Fibroblast of the conjunctiva (primary cell): ENCODE data around the gene SLC25A3.
"Not testable (repeated sequence)": the region's sequence is repeated elsewhere in the genome, so short reads cannot be mapped to it uniquely, and the experiment has no call there.

Experiments used
- DNase-seq: peaks from one replicate; pipeline ENCODE4 v3.0.0-alpha.2; 2010; ENCODE audit warnings: low read depth

Gene SLC25A3

DNA sequence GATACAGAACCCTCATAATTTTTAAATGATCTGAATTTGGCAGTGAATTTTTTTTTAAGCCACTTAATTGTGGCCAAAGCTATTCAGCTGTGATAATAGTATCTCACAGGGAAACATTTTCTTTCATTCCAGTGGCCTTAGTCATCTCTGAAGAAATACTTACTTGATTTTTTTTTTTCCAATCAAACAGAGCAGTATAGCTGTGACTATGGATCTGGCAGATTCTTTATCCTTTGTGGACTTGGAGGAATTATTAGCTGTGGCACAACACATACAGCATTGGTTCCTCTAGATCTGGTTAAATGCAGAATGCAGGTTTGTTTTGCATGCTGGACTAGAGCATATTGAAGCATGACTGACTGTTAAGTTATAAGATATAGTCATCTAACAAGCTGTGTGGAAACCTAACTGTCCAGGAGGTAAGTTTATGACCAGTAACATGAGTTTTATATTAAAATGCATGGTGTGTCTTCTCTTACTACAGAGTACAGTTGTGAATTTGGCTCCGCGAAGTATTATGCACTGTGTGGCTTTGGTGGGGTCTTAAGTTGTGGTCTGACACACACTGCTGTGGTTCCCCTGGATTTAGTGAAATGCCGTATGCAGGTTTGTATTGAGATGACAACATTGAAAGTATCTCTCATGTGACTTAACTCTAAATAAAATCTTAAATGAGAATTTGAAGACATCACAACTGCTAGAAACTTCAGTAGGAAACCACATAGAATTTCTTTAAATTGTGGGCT lies 1.9 kb downstream of the SLC25A3 start:
- DNase-seq = peak; percentile 22

DNA sequence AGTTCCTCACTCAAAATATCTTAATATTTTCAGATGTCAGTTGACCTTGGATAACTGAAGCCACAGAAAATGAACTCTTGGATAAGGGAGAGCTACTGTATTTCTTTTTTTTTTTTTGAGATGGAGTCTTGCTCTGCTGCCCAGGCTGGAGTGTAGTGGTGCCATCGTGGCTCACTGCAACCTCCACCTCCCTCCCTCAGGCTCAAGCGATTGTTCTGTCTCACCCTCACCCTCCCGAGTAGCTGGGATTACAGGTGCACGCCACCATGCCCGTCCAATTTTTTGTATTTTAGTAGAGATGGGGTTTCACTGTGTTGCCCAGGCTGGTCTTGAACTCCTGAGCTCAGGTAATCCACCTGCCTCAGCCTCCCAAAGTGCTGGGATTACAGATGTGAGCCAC lies 3.8 kb downstream of the SLC25A3 start:
- not testable (repeated sequence) for DNase-seq

DNA sequence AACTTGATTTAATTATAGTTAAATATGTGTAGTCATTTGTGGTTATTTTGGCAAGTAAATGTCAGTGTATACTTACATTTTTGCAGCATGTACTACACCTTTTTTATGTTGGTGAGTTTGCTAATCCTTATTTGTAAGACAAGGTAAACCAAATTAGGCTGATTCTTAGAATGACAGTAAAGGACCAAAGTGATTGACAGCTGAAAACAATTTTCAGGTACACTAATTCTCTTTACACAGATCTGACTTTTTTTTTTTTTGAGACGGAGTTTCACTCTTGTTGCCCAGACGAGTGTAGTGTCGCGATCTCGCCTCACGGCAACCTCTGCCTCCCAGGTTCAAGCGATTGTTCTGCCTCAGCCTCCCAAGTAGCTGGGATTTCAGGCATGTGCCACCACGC lies 8.4 kb downstream of the SLC25A3 start:
- no peak for DNase-seq

DNA sequence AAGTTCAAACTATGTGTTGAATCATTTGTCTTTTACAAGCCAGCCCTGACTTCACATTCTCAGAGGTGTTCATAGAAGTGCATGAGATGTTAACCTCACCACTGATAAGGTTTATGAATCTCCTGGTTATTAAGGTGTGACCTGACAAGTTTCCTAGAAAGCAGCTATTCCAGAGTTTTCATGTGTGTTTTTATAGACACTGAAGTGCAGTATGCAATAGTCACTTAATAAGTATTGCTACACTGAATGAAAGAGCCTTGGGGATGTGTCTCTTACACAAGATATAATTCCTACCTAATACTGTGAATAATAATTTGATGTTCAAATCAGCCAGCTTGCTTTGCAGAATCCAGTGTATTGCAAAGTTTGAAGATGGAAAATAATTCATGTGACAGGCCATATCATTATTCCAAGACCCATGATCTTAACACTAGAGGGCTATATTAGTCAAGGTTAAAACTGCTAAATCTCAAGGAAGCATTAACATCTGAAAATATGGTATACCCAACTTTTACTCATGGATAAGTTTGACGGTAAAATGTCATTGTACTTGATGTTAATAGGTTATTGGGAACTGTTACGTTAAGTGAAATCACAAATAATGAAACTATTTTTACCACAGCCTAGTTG lies 13.0 kb downstream of the SLC25A3 start:
- no peak for DNase-seq

DNA sequence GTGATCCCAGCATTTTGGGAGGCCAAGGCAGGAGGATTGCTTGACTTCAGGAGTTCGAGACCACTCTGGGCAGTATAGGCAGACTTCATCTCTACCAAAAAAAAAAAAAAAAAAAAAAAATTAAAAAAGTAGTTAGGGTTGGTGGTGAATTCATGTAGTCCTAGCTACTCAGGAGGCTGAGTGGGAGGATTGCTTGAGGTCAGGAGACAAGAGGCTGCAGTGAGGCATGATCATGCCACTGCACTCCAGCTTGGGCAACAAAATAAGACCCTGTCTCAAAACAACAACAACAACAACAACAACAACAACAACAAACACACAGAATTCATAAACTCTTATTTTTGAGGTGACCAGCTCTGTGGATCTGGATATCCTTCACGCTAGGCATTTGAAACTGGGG lies 17.1 kb downstream of the SLC25A3 start:
- DNase-seq = no peak

DNA sequence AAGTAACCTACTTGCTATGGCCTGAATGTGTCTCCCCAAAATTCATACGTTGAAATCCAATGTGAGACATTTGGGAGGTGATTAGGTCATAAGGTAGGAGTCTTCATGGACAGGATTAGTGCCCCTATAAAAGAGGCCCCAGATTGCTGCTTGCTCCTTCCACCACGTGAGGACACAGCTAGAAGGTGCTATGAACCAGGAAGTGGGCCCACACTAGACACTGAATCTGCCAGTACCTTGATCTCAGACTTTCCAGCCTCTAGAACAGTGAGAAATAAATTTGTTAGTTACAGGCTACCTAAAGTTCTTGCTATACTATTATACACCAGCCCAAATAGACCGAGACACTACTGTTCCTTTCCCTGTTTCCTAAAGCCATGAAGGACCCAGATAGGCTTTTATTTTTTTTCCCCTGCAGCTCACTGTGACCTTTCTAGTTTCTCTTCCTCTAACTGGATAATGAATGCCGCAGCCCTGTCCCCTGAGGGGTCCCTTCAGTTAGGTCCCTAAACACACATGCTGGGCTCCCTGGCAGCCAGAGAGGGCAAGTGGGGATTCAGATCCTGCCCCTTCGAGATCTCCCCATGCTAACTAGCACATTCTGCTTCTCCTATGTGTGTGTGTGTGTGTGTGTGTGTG lies 19.3 kb downstream of the SLC25A3 start:
- DNase-seq = no peak

DNA sequence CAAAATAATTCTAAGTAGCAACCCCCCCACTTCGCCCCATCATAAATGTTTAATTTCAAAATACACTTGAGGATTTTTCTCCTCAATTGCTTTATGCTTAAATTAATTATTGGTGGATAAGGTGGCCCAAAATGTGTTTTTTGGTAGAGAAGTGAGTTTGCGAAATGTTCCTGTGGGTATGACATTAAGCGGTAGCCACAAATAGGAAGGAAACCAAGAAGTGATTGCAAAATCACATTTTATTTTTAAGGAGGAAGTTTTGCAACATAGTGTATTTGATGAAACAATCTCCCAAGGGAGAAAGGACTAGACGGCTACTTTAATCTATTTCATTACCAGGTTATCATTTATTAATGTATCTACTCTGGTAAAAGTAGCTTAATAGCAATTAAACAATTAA lies 25.5 kb downstream of the SLC25A3 start:
- DNase-seq = no peak

DNA sequence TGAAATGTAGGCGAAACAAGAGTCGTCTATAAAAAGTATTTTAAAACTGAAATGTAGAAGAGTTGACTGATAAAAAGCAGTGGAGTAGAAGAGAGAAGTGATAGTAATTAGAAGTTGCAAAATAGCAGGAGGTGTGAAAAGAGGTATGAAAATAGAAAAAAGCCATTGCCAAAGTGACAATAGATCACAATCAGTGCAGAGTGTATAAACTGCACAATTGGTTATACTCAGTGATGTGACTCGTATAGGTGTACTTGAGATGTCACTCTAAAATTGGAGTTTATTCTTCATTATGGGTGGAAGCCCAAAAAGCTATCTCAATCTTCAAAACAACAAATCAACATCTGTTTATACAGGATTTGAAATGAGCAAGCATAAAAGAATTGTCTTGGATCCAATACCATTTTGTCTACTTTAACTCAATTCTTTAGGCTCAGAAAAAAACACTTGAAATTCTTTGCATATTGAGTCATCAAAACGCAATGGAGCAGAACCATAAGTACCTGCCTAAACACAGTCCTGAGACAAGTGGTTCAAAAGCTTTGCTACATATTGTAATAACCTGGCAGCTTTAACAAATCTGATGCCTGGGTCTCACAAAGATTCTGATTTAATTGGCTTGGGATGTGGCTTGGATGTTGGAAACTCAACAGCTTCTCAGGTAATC lies 42.3 kb downstream of the SLC25A3 start:
- DNase-seq = peak; percentile 12

DNA sequence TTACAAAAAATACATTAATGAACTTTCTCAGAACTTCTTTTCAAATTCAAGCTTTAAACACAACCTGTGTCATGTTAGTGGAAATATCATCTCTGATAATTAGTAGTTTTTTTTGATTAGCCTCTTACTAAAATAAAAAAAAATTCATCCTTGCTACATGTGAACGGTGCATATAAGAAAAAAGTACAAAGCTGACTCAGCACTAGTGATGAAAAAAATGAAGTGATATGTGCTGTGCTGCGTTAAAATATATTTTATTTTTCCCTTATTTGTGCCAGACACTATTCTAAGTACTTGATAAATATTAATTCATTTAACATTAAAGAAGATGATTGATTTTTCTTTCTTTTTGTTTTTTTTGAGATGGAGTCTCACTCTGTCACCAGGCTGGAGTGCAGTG lies 43.6 kb downstream of the SLC25A3 start:
- no peak for DNase-seq

DNA sequence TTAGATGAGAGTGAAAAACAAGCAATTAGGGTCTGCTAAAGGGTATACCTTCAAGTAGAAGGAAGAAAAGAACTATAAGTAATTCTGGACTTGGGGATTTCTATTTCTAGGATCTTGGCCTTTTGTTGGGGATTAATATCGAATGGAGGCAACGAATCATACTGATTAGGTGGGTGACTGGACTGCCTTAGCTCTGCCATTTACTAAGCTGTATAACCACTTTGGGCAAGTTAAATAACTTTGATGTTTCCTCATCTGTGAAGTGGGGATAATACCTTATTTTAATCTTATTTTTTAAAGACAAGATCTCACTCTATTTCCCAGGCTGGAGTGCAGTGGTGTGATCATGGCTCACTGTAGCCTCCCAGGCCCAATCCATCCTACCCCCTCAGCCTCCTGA lies 44.5 kb downstream of the SLC25A3 start:
- DNase-seq = no peak

DNA sequence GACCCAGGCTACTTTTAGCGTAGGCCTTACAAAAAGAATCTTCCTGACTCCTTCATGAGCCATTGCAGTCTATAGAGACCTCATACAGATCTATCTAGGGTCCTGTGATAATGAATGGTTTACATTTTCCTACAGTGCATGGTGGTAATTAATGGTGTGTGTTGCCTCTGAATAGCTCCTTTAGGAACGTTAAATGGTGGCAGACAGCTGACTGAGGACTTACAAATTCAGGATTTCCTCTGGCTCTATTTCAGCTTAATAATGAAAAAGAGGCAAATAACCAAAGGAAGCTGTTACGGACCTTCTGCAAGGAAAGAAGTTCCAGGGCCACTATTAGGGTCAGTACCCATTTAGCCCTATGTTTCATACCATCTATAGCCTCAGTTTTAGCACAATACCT lies 46.0 kb downstream of the SLC25A3 start:
- no peak for DNase-seq

DNA sequence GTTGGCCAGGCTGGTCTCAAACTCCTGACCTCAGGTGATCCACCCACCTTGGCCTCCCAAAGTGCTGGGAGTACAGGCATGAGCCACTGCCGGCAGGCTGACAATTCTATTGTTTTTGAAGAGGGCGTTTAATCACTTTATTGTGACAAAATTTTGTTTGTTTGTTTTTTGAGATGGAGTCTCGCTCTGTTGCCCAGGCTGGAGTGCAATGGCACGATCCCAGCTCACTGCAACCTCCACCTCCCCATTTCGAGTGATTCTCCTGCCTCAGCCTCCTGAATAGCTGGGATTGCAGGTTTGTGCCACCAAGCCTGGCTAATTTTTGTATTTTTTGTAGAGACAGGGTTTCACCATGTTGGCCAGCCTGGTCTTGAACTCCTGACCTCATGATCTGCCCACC lies 49.3 kb downstream of the SLC25A3 start:
- not testable (repeated sequence) for DNase-seq

DNA sequence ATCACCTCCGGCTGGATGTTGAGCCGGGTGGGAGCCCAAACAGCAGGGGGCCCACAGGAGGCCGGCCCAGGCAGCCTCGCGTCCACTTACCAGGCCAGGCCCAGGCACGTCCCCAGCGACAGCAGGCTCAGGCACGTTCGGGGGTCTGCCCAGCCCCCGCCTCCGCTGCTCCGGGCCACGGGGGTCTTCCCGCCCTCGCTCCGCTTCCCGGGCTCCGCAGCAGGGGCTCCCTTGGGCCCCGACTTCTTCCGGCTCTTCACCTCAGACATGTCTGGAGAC lies 50.9 kb downstream of the SLC25A3 start:
- no peak for DNase-seq

DNA sequence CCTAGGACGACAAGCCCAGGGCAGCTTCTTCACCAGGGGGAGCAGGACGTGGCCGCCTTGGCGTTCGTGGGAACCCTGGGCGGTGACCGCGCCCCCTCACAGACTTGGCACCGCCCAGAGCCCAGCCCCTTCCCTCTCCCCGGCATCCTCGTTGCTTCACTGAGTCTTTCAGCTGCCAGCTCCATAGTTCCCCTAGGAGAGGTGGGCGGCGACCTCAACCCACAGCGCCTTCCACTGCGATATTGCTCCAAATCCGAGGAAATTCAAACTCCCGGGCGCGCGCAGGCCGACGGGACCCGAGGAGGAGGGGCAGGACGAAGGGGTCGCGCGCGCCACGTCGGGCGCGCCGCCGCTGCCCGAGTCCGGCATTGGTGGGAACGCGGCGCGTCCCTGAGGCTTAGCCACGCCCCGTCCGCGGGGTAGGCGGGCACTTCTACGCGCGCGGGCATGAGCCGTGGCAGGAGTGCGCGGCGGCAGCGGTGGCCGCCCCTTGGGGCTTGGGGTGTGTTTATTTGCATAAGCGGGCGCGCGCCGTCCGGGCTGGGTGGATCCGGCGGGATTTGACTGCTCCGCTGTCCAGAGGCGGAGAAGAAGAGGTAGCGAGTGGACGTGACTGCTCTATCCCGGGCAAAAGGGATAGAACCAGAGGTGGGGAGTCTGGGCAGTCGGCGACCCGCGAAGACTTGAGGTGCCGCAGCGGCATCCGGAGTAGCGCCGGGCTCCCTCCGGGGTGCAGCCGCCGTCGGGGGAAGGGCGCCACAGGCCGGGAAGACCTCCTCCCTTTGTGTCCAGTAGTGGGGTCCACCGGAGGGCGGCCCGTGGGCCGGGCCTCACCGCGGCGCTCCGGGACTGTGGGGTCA lies 51.5 kb downstream of the SLC25A3 start, which contains the start of the genes APAF1 and IKBIP:
APAF1 (plus strand) TSS at position 579 of the 860 bp plus-strand sequence. CDS start 3,070 bp downstream, outside the sequence.
IKBIP (minus strand) TSS at position 77 of the 860 bp plus-strand sequence. CDS start 87 bp downstream, outside the sequence.
- peak; percentile 91 for DNase-seq

DNA sequence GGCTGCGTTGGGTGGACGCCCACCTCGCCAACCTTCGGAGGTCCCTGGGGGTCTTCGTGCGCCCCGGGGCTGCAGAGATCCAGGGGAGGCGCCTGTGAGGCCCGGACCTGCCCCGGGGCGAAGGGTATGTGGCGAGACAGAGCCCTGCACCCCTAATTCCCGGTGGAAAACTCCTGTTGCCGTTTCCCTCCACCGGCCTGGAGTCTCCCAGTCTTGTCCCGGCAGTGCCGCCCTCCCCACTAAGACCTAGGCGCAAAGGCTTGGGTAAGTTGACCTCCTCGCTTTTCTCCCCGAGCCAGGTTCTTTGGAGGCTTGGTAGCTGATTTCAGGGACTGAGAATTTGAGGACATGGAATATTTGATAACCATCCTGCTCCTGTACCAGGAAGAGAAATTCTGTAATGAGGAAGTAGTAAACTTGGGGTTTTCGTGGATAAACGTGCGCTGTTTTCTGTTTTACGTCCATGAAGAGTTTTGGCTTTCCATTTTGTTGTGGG lies 52.1 kb downstream of the SLC25A3 start:
- no peak for DNase-seq

DNA sequence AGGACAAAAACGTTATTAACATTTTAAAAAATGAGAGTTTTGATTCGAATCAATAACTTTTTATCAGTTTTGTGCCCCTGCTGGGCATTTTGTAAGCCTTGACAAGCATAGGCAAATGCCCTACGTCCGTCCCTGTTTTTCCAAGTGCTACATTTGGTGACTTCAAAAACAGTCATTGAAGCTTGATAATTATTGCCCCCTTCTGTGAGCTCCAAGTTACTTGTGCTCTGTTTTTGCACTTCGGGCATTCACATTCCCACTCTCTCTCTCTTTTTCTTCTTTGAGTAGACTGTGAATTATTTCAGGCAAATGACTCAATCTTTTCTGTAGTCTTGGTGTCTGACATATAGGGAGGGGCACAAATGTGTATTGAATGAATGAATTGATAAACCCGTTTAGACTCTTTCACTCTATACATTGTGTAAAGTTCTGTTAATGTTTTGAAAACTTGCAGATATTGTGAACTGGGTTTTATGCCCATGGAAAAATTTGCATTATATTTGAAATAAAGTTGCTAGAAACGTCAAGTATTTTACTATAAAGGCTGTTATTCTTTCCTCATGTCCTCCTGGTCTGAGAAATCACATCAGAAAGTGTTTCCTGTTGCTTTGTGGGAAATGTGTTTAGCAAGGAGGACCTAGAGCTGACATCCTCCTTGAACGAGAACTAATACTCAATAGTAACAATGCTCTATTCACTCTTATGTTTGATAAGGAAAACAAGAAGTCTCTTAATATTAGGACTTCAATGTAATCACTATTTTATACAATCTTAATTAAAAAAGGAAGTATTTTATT lies 53.0 kb downstream of the SLC25A3 start:
- DNase-seq = no peak

DNA sequence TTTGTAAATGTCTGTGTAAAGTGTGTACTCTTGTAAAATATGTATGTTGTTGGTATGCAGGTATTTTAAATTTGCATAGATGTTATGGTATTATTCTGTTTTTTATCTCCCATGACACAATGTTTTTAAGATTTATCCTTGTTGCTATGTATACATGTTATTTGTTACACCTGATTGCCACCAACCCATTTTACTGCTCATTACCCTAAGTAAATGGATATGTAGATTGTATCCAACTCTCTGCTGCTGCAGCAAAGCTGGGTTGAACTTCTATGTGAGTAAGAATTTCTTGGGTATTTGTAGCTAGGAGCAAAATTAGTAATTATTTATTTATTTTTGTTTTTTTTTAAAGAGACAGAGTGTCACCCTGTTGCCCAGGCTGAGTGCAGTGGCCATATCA lies 57.8 kb downstream of the SLC25A3 start:
- DNase-seq = no peak

DNA sequence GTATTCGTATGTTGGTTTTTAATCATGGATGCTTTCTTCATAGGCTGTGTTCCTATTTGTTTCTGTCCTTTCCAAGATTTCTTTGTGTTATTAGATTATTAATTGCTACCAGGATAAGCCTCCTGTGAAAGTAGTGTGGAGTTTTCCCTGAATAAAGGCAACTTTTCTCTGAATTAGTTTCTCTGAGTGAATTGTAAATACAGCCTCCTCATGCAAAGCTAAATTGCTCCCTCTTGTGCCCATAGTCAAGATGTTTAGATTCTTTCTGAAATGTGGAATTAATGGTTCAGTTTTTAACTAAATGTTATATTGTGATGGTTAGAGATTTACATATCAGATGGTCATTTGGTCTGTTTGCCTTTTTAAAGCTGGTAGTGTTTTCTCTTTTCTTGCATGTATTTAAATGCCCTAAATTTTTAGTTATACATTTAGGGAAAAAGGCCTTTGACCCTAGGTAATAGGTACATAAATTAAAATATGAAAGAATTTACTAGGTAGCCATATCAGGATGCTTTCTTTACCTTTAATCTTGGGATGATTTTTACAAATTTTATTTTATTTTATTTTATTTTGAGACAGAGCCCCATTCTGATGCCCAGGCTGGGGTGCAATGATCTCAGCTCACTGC lies 60.5 kb downstream of the SLC25A3 start:
- peak; percentile 57 for DNase-seq
